Heart left ventricle (tissue), 13 donors: ENCODE results near the gene NECTIN2.

Experiments used
- POLR2A ChIP-seq, 2 donors: fragments of 450-650 bp; IDR thresholded peaks; one replicate each; pipeline ENCODE4 v1.6.1; 2017; ENCODE audit warnings: antibody characterized with exemption in 2 of 2, mild to moderate bottlenecking in 2 of 2, moderate library complexity in 2 of 2
- TF ChIP-seq, protein P1 (sequence below), 12 donors: fragments of 200-600 bp; sonication (generic) in 4 of 12; IDR thresholded peaks; one replicate each; pipeline versions ENCODE4 v1.5.0 to v1.8.0; 2018 to 2022; ENCODE audit warnings: antibody characterized with exemption in 12 of 12, mild to moderate bottlenecking in 5 of 12
- donor health status: ischemic (EF 13 %, LVEDD 7.1; RV severe dilation, severe dysfunction).
- donor health status: DM: no; HTN: yes; CAD: no.
- donor health status: DM: no; HTN: no; CAD: no.
- donor health status: ischemic (EF 25% LVEDD 6.9; RV normal size, moderate dysfunction).
- donor health status: ischemic (EF 25% LVEDD 5.7; RV mildly dilated, moderate dysfunction).
- donor health status: ischemic (EF 35%, LVEDD 5.7; RV mildly dilated, moderate dysfunction).
- donor health status: nonischemic (EF 11% LVEDD 7.7; RV severe dilation, severe dysfunction).
- donor health status: DM: yes; HTN: yes; CAD: no.
- donor health status: PGD.
- donor health status: ischemic (EF 29% LVEDD 5.4; RV normal size, mild dysfunction).
- donor health status: nonischemic (EF 23%, LVEDD 6.1; RV moderate dilation, normal function).

GRCh38 chr19:44925114-44925891 is 79.2 kb downstream of the NECTIN2 start:
- TF ChIP-seq, protein P1, sequence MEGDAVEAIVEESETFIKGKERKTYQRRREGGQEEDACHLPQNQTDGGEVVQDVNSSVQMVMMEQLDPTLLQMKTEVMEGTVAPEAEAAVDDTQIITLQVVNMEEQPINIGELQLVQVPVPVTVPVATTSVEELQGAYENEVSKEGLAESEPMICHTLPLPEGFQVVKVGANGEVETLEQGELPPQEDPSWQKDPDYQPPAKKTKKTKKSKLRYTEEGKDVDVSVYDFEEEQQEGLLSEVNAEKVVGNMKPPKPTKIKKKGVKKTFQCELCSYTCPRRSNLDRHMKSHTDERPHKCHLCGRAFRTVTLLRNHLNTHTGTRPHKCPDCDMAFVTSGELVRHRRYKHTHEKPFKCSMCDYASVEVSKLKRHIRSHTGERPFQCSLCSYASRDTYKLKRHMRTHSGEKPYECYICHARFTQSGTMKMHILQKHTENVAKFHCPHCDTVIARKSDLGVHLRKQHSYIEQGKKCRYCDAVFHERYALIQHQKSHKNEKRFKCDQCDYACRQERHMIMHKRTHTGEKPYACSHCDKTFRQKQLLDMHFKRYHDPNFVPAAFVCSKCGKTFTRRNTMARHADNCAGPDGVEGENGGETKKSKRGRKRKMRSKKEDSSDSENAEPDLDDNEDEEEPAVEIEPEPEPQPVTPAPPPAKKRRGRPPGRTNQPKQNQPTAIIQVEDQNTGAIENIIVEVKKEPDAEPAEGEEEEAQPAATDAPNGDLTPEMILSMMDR (IDR thresholded peaks at IDR 0.05), result no peak
- TF ChIP-seq POLR2A (IDR thresholded peaks at IDR 0.05), result no peak
